Ishikawa (cell line): ENCODE data around the gene RANBP17.

Experiments
- CEBPB ChIP-seq: IDR thresholded peaks from 2 replicates; pipeline ENCODE4 v1.6.1; 2012
- CREB1 ChIP-seq: IDR thresholded peaks from 2 replicates; pipeline ENCODE4 v1.6.1; 2012; ENCODE audit warnings: low read depth
- EGR1 ChIP-seq: IDR thresholded peaks from 2 replicates; pipeline ENCODE4 v1.6.1; 2012
- EP300 ChIP-seq: IDR thresholded peaks from 2 replicates; pipeline ENCODE4 v1.6.1; 2012; ENCODE audit warnings: borderline replicate concordance
- FOXM1 ChIP-seq: IDR thresholded peaks from 2 replicates; pipeline ENCODE4 v1.6.1; 2012; ENCODE audit warnings: low read depth, borderline replicate concordance
- MAX ChIP-seq: IDR thresholded peaks from 2 replicates; pipeline ENCODE4 v1.6.1; 2012
- NFIC ChIP-seq: IDR thresholded peaks from 2 replicates; pipeline ENCODE4 v1.6.1; 2012
- RAD21 ChIP-seq: IDR thresholded peaks from 2 replicates; pipeline ENCODE4 v1.6.1; 2012; ENCODE audit warnings: low read depth
- REST ChIP-seq: IDR thresholded peaks from 2 replicates; pipeline ENCODE4 v1.6.1; 2012; ENCODE audit warnings: low read depth, mild to moderate bottlenecking
- TAF1 ChIP-seq: IDR thresholded peaks from 2 replicates; pipeline ENCODE4 v1.6.1; 2012; ENCODE audit warnings: low read depth, mild to moderate bottlenecking
- TCF12 ChIP-seq: IDR thresholded peaks from 2 replicates; pipeline ENCODE4 v1.6.1; 2012; ENCODE audit warnings: low read depth
- TEAD4 ChIP-seq: IDR thresholded peaks from 2 replicates; pipeline ENCODE4 v1.6.1; 2012
- USF1 ChIP-seq: IDR thresholded peaks from 2 replicates; pipeline ENCODE4 v1.6.1; 2012
- YY1 ChIP-seq: IDR thresholded peaks from 2 replicates; pipeline ENCODE4 v1.6.1; 2012; ENCODE audit warnings: low read depth
- ZBTB7A ChIP-seq: IDR thresholded peaks from 2 replicates; pipeline ENCODE4 v1.6.1; 2012; ENCODE audit warnings: low read depth

Gene RANBP17

GRCh38 chr5:170945275-170945674 lies 83.5 kb downstream of the RANBP17 start:
- no peak for TF ChIP-seq EP300
- no peak for TF ChIP-seq EGR1
- TF ChIP-seq REST: no peak
- no peak for TF ChIP-seq TCF12
- TF ChIP-seq CEBPB: no peak
- TF ChIP-seq TAF1: no peak
- no peak for TF ChIP-seq RAD21
- no peak for TF ChIP-seq CREB1
- TF ChIP-seq FOXM1: no peak
- no peak for TF ChIP-seq TEAD4
- TF ChIP-seq ZBTB7A: no peak
- TF ChIP-seq USF1: no peak
- no peak for TF ChIP-seq NFIC
- no peak for TF ChIP-seq YY1

GRCh38 chr5:170960567-170960966 lies 98.7 kb downstream of the RANBP17 start:
- TF ChIP-seq EGR1 (no peak), CREB1 (no peak), TAF1 (no peak), ZBTB7A (no peak), EP300 (no peak), FOXM1 (no peak), MAX (no peak)

GRCh38 chr5:170963521-170963920 lies 101.7 kb downstream of the RANBP17 start:
- no peak for TF ChIP-seq RAD21
- no peak for TF ChIP-seq CEBPB
- TF ChIP-seq USF1: no peak
- no peak for TF ChIP-seq TAF1
- no peak for TF ChIP-seq REST
- no peak for TF ChIP-seq ZBTB7A
- TF ChIP-seq EGR1: no peak
- no peak for TF ChIP-seq EP300

- TF ChIP-seq MAX (no peak), ZBTB7A (no peak), CEBPB (no peak), TCF12 (no peak), USF1 (no peak), EGR1 (no peak)
These were observed 112.6 kb downstream of the RANBP17 start for GRCh38 chr5:170974461-170974860.

GRCh38 chr5:170985486-170985885 lies 123.7 kb downstream of the RANBP17 start:
- TF ChIP-seq ZBTB7A: no peak
- no peak for TF ChIP-seq REST
- no peak for TF ChIP-seq RAD21
- TF ChIP-seq CEBPB: no peak
- no peak for TF ChIP-seq CREB1
- TF ChIP-seq TCF12: no peak
- TF ChIP-seq TEAD4: peak; percentile 49; the same call in 1 of the 2 replicates
- TF ChIP-seq EP300: peak; percentile 41; the same call in 1 of the 2 replicates
- TF ChIP-seq NFIC: peak; percentile 22; the same call in 1 of the 2 replicates
